Central memory CD4-positive, alpha-beta T cell (primary cell): ENCODE measurements around the gene PADI4.
"Not testable (repeated sequence)": the region's sequence is repeated elsewhere in the genome, so short reads cannot be mapped to it uniquely, and the experiment has no call there.

ENCODE experiments used
- DNase-seq: peaks from one replicate; pipeline ENCODE4 v3.0.0; 2022

PADI4 gene

GRCh38 chr1:17315542-17316130 is 7.6 kb downstream of the PADI4 start:
- DNase-seq: no peak

DNA sequence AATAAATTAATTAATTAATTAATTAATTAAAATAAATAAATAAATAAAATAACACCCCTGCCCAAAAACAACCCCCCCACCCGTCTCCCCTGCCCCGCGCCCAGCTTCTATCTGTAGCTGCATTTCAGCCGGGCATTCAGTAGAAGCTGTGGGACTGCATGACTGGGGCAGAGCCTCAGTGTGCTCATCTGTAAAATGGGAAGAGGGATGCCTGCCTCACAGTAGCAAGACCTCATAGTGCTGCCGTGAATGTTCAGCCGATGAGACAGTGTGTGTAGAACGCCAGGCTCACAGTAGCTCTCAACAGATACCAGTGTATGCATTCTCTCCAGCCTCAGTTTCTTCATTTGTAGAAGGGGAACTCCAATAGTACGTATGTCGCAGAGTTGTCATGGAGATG is 8.7 kb downstream of the PADI4 start:
- DNase-seq: no peak

DNA sequence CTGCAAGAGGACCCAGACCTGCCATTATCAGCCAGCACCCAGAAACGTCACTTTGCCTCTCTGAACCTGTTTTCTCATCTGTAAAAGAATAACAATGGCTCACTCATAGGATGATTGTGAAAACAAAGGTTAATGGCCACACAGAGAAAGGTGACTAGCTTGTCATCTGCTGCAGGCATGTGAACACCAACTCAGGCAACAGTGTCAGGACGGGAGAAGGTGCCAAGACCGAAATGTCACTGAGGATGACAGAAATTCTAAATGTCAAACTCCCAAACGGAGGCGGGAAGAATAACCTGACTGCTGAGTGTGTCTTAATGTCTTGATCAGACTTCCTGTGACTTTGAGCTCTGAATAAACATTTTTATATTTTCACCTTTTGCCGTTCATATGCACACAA is 10.3 kb downstream of the PADI4 start:
- DNase-seq: no peak

DNA sequence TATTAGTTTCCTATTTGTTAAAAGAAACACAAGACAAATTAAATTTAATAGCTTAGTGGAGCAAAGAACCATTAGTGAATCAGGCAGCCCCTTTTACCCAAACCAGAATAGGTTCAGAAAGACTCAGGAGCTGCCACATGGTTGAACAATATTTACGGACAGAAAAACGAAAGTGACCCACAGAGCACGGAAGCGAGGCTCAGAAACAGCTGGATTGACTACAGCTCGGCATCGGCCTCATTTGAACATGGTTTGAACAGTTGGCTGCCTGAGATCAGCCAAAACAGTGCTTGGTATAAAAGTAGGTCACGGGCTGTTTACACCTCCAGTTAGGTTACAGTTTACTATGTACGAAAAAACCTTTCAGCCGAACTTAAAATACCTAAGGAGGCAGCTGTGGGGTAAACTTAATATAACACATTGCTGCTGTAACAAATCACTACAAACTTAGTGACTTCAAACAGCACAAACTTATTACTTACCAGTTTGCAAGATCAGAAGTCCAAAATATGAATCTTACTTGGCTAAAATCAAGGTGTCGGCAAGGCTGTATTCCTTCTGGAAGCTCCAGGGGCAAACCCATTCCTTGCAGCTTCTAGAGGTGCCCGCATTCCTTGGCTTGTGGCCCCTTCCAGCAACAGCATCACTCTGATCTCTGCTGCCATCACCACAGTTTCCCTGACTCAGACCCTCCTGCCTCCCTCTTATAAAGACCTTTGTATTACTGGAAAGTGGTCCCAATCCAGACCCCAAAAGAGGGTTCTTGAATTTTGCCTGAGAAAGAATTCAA is 11.8 kb downstream of the PADI4 start:
- DNase-seq: no peak

- not testable (repeated sequence) for DNase-seq
Observed at GRCh38 chr1:17321857-17322390, 13.9 kb downstream of the PADI4 start.

DNA sequence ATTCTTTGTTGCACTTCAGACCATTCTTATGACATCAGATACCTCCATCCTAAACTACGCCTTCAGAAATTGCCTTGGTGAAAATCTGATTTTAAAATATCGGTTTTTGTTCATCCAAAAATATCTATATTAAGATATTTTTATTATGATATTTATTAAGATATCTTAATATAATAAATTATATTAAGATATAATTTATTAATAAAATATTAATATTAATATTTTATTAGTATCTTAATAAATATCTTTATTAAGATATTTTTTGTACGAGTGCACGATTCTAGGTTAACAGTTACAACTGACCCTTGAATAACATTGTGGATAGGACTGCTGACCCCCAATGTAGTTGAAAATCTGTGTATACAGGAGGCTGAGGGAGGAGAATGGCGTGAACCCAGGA is 20.9 kb downstream of the PADI4 start:
- DNase-seq: no peak

DNA sequence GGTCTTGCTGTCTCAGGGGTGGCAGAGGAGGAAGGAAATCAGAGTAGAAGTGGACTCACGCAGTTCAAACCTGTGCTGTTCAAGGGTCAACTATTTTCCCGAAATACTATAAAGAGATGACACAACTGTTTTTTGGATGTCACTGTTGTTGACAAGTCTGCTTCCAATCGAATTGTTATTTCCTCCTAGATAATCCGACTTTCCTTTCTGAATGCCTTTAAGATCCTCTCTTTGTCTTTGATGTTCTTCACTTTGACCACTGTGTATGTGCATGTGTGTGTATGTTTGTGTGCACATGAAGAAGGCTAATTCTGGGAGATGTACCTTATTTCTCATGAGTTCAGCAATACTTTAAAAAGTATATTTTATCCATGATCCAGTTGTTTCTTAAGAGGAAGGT is 21.6 kb downstream of the PADI4 start:
- no peak for DNase-seq

GRCh38 chr1:17330856-17331255 is 22.9 kb downstream of the PADI4 start:
- DNase-seq: no peak

GRCh38 chr1:17333081-17333480 is 25.1 kb downstream of the PADI4 start:
- DNase-seq: no peak

DNA sequence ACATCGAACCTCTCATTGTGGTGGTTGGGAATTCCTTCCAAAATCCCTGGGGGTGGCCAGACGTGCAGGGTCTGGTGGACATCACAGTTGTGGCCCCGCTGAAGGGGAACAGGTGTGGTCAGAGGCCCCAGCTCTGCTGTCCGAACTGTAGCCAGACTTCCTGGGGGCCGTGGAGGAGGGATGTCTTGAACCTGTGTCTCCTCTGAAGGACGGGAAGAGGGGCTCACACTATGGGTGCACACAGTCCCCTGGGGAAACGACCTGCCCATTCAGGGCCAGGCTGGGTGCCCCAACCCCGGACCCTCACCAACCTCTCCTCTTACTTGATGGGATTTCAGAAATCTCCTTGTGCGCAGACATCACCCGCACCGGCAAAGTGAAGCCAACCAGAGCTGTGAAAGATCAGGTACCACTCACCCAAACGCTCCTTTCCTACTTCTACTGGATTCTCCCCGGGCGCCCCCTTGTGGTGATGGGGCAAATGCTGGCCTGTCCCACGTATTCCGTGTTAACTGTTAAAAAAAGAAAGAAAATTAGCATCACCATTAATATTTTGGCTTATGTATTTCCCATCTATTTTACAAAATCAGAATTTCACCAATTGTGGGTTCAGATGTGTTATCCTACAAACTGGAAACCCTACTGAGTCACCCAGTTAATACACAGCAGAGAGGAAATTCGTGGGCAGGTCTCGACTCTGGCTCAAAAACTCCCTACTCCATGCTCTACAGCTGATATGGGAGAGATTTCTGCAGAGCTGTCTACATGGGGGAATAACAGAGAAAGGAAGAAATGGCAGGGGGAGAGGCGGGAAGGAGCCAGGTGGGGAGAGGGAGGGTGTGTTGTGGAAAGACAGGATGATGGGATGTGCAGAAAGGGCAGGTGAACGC is 28.1 kb downstream of the PADI4 start:
- peak; percentile 28 for DNase-seq

GRCh38 chr1:17338706-17339493 is 30.9 kb downstream of the PADI4 start:
- DNase-seq: no peak

GRCh38 chr1:17339521-17339920 is 31.5 kb downstream of the PADI4 start:
- no peak for DNase-seq

- no peak for DNase-seq
Observed at GRCh38 chr1:17340358-17340757, 32.4 kb downstream of the PADI4 start.

DNA sequence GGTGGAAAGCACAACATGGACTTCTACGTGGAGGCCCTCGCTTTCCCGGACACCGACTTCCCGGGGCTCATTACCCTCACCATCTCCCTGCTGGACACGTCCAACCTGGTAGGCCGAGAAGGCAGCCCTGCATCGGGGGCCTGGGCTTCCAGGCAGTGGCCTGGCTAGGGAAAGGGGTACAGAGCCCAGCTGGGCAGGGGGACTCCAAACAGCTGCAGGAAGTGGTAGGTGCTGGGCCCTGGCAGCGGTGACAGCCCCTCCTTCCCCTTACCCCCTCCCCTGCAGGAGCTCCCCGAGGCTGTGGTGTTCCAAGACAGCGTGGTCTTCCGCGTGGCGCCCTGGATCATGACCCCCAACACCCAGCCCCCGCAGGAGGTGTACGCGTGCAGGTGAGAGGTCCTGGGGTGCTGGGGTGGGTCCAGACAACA is 34.0 kb downstream of the PADI4 start:
- DNase-seq: no peak

GRCh38 chr1:17345506-17345905 is 37.5 kb downstream of the PADI4 start:
- not testable (repeated sequence) for DNase-seq

DNA sequence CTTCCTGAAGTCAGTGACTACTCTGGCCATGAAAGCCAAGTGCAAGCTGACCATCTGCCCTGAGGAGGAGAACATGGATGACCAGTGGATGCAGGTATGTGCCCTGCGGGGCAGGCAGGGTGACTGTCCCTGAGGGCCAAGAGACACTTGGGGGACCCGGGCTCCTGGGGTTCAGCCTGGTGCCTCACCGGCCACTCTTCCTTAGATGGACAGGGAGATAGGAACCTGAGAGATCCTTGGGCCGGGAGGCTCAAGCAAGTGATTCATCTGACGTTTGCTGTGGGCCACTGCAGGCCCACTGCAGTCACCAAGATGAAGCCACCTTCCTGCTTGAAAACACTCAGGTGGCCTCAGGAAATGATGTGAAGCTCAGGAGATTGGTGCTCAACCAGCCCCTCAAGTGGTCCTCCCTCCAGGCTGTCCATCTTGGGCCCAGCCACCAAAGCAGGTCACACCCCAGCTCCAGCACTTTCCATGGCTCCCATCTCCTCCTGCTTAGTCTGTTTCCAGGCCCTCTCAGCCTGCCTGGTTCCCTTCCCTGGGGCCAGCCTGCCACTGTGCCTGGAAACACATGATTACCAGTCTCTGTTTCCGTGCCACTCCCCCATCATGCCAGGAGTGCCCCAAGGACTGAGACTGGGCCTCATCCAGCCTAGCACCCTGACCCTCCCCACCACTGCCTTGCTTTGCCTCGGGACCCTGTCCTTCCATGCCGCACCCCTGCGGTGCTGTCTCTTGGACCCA is 38.2 kb downstream of the PADI4 start:
- no peak for DNase-seq

- no peak for DNase-seq
Observed at GRCh38 chr1:17347769-17348592, 40.0 kb downstream of the PADI4 start.

DNA sequence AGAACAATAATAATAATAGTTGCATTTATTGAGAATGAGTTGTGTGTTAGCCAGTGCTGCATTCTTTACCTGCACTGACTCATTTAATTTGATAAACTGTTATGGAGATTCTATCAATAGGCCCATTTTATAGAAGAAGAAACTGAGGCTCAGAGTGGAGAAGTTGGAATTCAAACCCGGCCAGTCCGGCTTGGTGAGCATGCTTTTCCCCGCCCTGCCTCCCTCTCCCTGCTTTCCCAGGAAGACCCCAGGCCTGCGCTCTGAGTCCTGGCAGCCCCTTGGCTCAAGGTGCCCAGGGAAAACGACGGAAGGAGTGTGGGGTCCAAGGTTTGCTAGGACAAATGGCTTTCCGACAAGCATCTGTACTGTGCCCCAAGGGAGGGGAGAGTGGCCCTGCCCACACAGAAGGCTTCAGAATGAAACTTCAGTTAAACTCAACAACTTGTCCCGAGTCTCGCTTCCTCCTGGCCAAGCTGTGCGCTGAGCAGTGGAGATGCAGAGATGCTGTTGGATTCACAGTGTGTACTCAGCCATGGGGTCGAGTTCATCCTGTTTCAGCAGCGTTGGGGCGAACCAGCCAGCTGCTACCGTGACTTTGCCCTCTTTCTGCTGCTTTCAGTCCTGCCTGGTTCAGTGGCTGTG is 40.7 kb downstream of the PADI4 start:
- DNase-seq: no peak

GRCh38 chr1:17350083-17350482 is 42.1 kb downstream of the PADI4 start:
- DNase-seq: no peak

DNA sequence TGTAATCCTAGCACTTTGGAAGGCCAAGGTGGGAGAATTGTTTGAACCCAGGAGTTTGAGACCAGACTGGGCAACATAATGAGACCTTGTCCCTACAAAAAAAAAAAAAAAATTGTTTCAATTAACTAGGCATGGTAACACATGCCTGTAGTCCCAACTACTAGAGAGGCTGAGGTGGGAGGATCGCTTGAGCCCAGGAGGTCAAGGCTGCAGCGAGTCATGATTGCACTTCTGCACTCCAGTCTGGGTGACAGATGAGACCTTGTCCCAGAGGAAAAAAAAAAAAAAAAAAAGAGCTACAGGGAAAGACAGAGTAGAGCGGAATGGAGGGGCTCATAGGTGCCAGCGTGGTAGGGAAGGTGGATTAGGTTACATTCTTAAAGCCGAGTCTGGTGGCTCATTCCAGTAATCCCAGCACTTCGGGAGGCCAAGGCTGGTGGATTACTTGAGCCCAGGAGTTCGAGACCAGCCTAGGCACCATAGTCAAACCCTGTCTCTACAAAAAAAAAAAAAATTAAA is 43.0 kb downstream of the PADI4 start:
- no peak for DNase-seq
